ENCODE results near the gene ADD2.

Gene ADD2

DNA sequence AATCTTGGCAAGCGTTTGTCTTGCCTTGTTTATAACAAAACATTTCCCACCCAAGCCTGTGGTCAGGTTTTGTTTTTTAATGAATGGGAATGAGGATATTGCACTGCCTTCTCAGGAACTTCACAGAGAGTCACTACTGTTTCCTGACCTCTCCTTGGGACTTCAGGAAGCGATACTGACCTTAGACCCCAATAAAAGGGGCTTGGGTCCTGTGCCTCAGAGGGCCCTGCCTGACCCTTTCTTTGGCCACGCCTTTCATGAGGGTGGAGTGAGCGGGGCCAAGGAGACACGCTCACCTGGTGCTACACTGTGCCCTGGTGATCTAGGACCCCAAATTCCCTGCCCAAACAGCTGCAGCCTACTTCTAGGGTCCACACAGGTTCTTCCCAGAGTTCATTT lies 121.6 kb downstream of the ADD2 start:
- TF ChIP-seq, protein P1, sequence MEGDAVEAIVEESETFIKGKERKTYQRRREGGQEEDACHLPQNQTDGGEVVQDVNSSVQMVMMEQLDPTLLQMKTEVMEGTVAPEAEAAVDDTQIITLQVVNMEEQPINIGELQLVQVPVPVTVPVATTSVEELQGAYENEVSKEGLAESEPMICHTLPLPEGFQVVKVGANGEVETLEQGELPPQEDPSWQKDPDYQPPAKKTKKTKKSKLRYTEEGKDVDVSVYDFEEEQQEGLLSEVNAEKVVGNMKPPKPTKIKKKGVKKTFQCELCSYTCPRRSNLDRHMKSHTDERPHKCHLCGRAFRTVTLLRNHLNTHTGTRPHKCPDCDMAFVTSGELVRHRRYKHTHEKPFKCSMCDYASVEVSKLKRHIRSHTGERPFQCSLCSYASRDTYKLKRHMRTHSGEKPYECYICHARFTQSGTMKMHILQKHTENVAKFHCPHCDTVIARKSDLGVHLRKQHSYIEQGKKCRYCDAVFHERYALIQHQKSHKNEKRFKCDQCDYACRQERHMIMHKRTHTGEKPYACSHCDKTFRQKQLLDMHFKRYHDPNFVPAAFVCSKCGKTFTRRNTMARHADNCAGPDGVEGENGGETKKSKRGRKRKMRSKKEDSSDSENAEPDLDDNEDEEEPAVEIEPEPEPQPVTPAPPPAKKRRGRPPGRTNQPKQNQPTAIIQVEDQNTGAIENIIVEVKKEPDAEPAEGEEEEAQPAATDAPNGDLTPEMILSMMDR (conservative IDR thresholded peaks at IDR 0.05; ENCODE audit: low read depth, low read length), result no peak
- no peak for DNase-seq (ENCODE audit: low read depth)
- H3K4me3 ChIP-seq (ENCODE audit: low read length), result no peak overlapping the region

DNA sequence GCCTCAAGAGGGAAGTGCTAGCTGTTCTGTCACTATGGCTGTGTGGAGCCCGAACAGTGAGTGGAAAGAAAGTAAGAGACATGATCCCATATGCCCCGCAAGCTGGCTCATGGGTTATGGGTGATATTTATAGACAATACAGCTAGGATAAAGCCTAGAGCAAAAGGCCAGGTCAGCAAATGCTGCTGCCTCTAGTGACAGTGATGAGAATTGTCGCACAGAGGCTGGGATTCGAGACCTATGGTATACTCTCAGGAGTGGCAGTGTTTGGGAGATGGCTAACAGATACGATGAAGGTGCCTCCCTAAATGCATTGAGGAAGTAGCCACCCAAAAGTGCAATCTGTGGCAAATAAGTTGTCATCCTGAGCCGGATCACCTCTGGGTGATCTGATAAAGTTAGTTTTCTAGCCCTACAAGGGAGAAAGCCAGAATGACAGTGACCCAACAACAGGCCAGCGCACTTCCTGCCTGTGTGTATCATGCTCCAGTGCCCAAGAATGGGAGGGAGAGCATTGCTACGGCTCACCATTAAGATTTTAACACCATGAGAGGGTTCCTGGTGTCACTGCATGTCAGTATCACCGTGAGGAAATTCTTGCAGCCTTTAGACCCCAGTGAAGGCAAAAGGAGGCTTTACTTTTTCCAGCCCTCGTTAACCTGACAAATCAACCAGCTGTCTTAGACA lies 122.1 kb downstream of the ADD2 start:
- DNase-seq (ENCODE audit: low read depth), result no peak
- H3K4me3 ChIP-seq (ENCODE audit: low read length), result no peak overlapping the region
- TF ChIP-seq, protein P1 (conservative IDR thresholded peaks at IDR 0.05; ENCODE audit: low read depth, low read length), result peak; percentile 42

DNA sequence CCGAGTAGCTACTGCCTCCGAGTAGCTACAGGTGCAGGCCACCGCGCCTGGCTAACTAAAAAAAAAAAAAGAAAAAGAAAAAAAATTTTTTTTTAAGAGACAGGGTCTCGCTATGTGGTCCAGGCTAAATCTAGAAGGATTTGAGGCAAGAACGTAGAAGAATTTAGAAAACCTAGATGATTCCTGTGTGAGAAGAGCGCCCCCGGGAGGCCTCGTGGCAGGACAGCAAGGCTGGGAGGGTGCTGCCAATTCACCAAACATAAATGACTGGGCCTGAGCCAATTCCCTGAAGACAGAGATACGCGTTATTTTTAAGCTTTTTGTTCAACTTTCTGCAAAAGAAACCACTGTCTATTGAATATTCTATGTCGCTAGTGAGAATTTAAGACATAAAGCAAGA lies 124.3 kb downstream of the ADD2 start:
- H3K4me3 ChIP-seq (ENCODE audit: low read length), result no peak overlapping the region
- TF ChIP-seq, protein P1 (conservative IDR thresholded peaks at IDR 0.05; ENCODE audit: low read depth, low read length), result peak; percentile 42
- no peak for DNase-seq (ENCODE audit: low read depth)

DNA sequence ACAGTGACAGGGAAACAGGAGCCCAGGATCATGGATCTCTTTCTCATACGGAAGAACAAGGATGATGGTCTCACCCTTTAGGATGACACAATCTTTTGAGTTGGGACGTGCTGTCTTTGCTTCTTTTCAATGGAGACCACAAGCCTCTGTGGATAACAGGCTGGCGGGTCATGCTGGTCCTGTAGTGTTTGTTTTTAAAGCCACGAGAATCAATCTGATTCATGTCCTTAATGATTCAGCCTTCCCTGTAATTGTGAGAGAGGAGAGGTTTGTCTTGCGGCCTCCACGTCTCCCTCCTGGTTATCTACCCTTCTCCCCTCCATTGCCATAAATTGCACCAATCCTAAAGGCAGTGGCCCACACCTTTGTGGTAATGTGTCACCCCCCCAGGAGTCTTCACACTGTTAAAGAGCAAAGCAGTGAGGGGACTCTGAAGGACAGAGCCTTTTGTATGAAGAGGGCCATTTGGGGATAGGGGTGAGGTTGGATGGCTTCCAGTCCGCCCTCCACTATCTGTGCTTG lies 126.7 kb downstream of the ADD2 start:
- TF ChIP-seq, protein P1 (conservative IDR thresholded peaks at IDR 0.05; ENCODE audit: low read depth, low read length), result no peak
- DNase-seq (ENCODE audit: low read depth), result no peak
- no peak overlapping the region for H3K4me3 ChIP-seq (ENCODE audit: low read length)

DNA sequence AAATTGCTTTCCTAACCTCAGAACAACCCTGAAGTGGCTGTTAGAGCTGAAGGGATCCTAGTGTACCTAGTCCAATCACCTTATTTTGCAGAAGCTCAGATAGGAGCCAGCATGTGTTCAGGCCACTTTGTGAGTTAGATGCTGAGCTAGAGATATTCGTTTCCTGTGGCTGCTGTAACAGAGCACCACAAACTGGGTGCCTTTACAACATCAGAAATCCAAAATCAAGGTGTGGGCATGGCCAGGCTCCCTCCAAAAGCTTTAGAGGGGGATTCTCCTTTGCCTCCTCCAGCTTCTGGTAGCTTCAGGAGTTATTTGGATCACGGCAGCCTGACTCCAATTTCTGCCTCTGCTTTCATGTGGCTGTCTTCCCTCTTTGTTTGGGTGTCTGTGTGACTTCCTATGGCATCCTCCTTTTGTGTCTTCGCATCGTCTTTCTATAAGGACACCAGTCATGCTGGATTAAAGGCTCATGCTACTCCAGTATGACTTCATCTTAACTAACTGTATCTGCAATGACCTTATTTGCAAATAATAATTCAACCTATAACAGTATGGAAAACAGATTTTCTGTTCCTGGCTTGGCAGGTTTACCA lies 128.1 kb downstream of the ADD2 start:
- no peak for DNase-seq (ENCODE audit: low read depth)
- H3K4me3 ChIP-seq (ENCODE audit: low read length), result no peak overlapping the region
- TF ChIP-seq, protein P1 (conservative IDR thresholded peaks at IDR 0.05; ENCODE audit: low read depth, low read length), result no peak

DNA sequence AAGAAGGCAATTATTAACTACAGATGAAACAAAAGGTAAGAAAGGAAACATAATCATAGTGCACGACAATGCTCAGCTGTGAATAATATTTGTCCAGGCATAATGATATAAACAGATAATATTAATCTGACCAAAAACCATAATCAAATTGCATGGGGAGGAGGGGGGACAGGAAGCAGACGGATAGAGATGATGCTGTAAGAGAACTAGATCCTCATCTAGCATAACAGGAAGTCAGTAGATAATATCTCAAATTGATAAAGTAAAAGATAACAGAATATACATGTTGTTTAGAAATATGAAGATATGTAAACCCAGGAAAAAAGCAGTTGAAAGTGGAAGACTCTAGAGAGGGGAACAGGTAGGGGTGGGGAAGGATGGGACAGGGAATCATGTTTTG lies 129.4 kb downstream of the ADD2 start:
- no peak overlapping the region for H3K4me3 ChIP-seq (ENCODE audit: low read length)
- DNase-seq (ENCODE audit: low read depth), result no peak
- TF ChIP-seq, protein P1 (conservative IDR thresholded peaks at IDR 0.05; ENCODE audit: low read depth, low read length), result no peak

DNA sequence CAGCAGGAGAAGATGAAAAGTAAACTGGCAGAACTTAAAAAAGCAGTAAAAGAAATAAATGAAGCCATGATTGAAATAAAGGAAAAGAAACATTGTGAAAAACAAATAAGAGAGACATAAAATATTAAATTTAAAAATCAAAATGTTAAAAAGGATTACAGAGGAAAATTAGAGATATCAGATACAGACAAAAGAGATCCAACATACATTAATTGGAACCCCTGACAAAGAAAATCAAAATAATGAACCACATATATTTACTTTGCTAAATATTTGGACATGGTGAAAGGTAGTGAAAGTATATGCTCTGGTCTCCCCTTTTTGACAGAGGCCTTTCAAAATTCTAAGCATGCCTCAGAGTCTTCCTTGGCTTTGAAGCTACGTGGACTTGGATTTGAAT lies 134.5 kb downstream of the ADD2 start:
- TF ChIP-seq, protein P1 (conservative IDR thresholded peaks at IDR 0.05; ENCODE audit: low read depth, low read length), result no peak
- no peak overlapping the region for H3K4me3 ChIP-seq (ENCODE audit: low read length)
- DNase-seq (ENCODE audit: low read depth), result no peak

Data from retinal pigment epithelial cell (primary cell).